Measurements from ENCODE around the gene AUTS2. TPM values are rescaled to one million over a fixed set of nuclear protein-coding genes. Genes with fewer than 3 reads are reported as not detected.

The AUTS2 gene
- total and polyA plus RNA-seq, 10 of the 15 experiments (the other 5 are each of a cell fraction or from before 2014, with no cell fraction given), result 6.4 to 55.6 (median 21.6) TPM

DNA sequence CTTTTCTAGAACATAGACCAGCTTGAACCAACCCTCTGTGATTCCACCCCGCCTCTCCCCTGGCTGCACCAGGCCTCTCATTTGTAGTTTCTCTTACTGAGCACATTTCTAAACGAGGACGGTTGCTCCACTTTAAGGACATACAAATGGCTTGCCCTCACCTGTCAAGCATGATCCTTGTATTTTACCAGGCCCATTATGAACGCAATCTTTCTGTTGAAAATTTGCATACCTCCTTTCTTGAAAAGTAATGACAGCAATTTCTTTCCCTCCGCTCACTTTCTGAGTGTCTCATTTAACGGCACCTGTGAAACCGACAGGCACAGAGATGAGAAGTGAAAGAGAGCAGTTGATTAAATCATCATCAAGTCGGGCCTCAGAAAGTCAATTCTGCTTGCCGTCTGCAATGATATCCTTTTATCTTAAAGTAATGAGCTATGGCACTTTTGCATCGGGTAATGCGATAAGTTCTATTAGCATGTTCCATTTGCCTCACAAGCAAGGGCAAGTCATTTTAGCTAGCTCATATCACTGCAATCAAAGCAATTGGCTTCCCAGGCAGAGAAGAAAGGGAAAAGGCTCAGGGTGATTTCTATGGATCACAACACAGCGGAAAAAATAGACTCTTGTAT is 828.1 kb downstream of the AUTS2 start:
- ChIA-PET RAD21 (ENCODE audit: unreplicated experiment) (interaction anchor here (1.0 kb wide), 1 partner anchor 13 kb away, joined by 3 read pairs; no protein-coding TSS in a partner anchor), POLR2A (interaction anchor here (1.1 kb wide), 1 partner anchor 10 kb away, joined by 3 read pairs; no protein-coding TSS in a partner anchor), CTCF (interaction anchor here (1.5 to 1.6 kb wide), 3 partner anchors 9 to 272 kb away, joined by 4 read pairs; no protein-coding TSS in a partner anchor), SMC1A (ENCODE audit: uncharacterized antibody, unreplicated experiment) (interaction anchor here (1.0 to 1.5 kb wide), 7 partner anchors 10 to 272 kb away, joined by 3 to 4 read pairs (median 4); no protein-coding TSS in a partner anchor)
- intact Hi-C loops (cut with micrococcal nuclease; ENCODE audit: unreplicated experiment), result loop anchor here (10.0 kb wide), 1 partner anchor 268 kb away; no protein-coding TSS in a partner anchor
- FAIRE-seq (no peak), ATAC-seq (peak; percentile 87), DNase-seq (ENCODE audit: low read depth, low spot score) (no peak)
- Histone ChIP-seq H3K4me3 (no peak overlapping the region), H3K79me2 (ENCODE audit: control insufficient read depth, insufficient read depth, low read length) (no peaks in the 10 kb centered on the region), H3K4me2 (ENCODE audit: control insufficient read depth, insufficient read depth) (peak overlapping the region; percentile 5; the same call in 1 of the 2 replicates), H3K4me1 (ENCODE audit: control insufficient read depth, insufficient read depth, low read length) (no peaks in the 10 kb centered on the region), H4K20me1 (ENCODE audit: control insufficient read depth, insufficient read depth) (no peaks in the 10 kb centered on the region), H3K36me3 (ENCODE audit: control insufficient read depth in 2 of 2, insufficient read depth in 2 of 2, low read length in 1 of 2) (no peaks in the 10 kb centered on the region; a peak in 1 of 4 replicates), H3K27ac (ENCODE audit: control insufficient read depth, insufficient read depth) (no peak overlapping the region), H2AFZ (ENCODE audit: control insufficient read depth, low read depth, low read length) (no peak overlapping the region), H3K9ac (ENCODE audit: control insufficient read depth, insufficient read depth, low read length) (no peak overlapping the region), H3K27me3 (replicated peaks in 1 of 2; ENCODE audit: control insufficient read depth in 2 of 2, insufficient read depth in 2 of 2, low read length in 1 of 2) (no peaks in the 10 kb centered on the region), H3K9me3 (replicated peaks; ENCODE audit: control insufficient read depth, insufficient read depth, low read length) (no peaks in the 10 kb centered on the region)
- TF ChIP-seq GATAD2B (conservative IDR thresholded peaks at IDR 0.05; ENCODE audit: low read depth) (no peak), RBBP5 (conservative IDR thresholded peaks at IDR 0.05) (no peak), BHLHE40 (IDR thresholded peaks at IDR 0.05; ENCODE audit: borderline replicate concordance in 1 of 2, low read depth in 2 of 2, low read length in 1 of 2) (peak in 1 of 2 experiments; percentile 5; a peak in 1 of 4 replicates), MTA2 (IDR thresholded peaks at IDR 0.05; ENCODE audit: low read depth) (peak; percentile 68), KLF5 (IDR thresholded peaks at IDR 0.05; ENCODE audit: partially characterized antibody) (no peak), LARP7 (IDR thresholded peaks at IDR 0.05) (no peak), FOS (IDR thresholded peaks at IDR 0.05; ENCODE audit: borderline replicate concordance, extremely low read depth, insufficient read length) (no peak), ATF7 (IDR thresholded peaks at IDR 0.05; ENCODE audit: low read depth) (0 out of 2 replicates have a peak, but pooled peaks have one; percentile 43), SIN3A (IDR thresholded peaks at IDR 0.05; ENCODE audit: low read depth, low read length) (no peak), NFXL1 (IDR thresholded peaks at IDR 0.05; ENCODE audit: borderline replicate concordance) (no peak), SPI1 (IDR thresholded peaks at IDR 0.05; ENCODE audit: borderline replicate concordance, insufficient read depth, low read depth, low read length) (peak; percentile 4; the same call in 1 of the 2 replicates), CHD4 (IDR thresholded peaks at IDR 0.05) (no peak), POLR2AphosphoS5 (IDR thresholded peaks at IDR 0.05; ENCODE audit: low read length) (no peak), WRNIP1 (IDR thresholded peaks at IDR 0.05; ENCODE audit: borderline replicate concordance, low read depth, low read length) (no peak), IKZF1 (conservative IDR thresholded peaks at IDR 0.05) (no peak), MEF2B (IDR thresholded peaks at IDR 0.05; ENCODE audit: partially characterized antibody, poor library complexity, severe bottlenecking) (no peak), FOXK2 (IDR thresholded peaks at IDR 0.05) (no peak)
- TF ChIP-seq, protein P1, sequence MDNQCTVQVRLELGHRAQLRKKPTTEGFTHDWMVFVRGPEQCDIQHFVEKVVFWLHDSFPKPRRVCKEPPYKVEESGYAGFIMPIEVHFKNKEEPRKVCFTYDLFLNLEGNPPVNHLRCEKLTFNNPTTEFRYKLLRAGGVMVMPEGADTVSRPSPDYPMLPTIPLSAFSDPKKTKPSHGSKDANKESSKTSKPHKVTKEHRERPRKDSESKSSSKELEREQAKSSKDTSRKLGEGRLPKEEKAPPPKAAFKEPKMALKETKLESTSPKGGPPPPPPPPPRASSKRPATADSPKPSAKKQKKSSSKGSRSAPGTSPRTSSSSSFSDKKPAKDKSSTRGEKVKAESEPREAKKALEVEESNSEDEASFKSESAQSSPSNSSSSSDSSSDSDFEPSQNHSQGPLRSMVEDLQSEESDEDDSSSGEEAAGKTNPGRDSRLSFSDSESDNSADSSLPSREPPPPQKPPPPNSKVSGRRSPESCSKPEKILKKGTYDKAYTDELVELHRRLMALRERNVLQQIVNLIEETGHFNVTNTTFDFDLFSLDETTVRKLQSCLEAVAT (IDR thresholded peaks at IDR 0.05), result no peak
- TF ChIP-seq, protein P2, sequence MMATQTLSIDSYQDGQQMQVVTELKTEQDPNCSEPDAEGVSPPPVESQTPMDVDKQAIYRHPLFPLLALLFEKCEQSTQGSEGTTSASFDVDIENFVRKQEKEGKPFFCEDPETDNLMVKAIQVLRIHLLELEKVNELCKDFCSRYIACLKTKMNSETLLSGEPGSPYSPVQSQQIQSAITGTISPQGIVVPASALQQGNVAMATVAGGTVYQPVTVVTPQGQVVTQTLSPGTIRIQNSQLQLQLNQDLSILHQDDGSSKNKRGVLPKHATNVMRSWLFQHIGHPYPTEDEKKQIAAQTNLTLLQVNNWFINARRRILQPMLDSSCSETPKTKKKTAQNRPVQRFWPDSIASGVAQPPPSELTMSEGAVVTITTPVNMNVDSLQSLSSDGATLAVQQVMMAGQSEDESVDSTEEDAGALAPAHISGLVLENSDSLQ (IDR thresholded peaks at IDR 0.05), result peak; percentile 29; the same call in 1 of the 2 replicates
- TF ChIP-seq, protein P3, sequence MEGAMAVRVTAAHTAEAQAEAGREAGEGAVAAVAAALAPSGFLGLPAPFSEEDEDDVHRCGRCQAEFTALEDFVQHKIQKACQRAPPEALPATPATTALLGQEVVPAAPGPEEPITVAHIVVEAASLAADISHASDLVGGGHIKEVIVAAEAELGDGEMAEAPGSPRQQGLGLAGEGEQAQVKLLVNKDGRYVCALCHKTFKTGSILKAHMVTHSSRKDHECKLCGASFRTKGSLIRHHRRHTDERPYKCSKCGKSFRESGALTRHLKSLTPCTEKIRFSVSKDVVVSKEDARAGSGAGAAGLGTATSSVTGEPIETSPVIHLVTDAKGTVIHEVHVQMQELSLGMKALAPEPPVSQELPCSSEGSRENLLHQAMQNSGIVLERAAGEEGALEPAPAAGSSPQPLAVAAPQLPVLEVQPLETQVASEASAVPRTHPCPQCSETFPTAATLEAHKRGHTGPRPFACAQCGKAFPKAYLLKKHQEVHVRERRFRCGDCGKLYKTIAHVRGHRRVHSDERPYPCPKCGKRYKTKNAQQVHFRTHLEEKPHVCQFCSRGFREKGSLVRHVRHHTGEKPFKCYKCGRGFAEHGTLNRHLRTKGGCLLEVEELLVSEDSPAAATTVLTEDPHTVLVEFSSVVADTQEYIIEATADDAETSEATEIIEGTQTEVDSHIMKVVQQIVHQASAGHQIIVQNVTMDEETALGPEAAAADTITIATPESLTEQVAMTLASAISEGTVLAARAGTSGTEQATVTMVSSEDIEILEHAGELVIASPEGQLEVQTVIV (IDR thresholded peaks at IDR 0.05; ENCODE audit: borderline replicate concordance, partially characterized antibody), result no peak
- in situ Hi-C loops (cut with MboI), result no loop called here
- no TSS peak for BruUV-seq (replicated peaks)
- 21% methylated on average over 12 of the region's 12 CpGs for WGBS (ENCODE audit: insufficient coverage, insufficient replicate concordance, low lambda C conversion rate, missing lambda C conversion rate)

Measured in GM12878 (cell line).